GM10266 (cell line): ENCODE data around the gene PCDH17.
A peak's percentile ranks its signal among the peaks of the same experiment; 100 is the strongest.

Experiments
- DNase-seq: peaks from one replicate; pipeline ENCODE4 v3.0.0; 2012; ENCODE audit errors: extremely low spot score
- TF ChIP-seq, protein P1 (sequence below): IDR thresholded peaks from 2 replicates; pipeline ENCODE4 v1.5.1; 2012; ENCODE audit warnings: mild to moderate bottlenecking, low read depth; ENCODE audit not compliant: control insufficient read depth, insufficient read depth; ENCODE audit errors: missing control alignments

Gene PCDH17, protein sequence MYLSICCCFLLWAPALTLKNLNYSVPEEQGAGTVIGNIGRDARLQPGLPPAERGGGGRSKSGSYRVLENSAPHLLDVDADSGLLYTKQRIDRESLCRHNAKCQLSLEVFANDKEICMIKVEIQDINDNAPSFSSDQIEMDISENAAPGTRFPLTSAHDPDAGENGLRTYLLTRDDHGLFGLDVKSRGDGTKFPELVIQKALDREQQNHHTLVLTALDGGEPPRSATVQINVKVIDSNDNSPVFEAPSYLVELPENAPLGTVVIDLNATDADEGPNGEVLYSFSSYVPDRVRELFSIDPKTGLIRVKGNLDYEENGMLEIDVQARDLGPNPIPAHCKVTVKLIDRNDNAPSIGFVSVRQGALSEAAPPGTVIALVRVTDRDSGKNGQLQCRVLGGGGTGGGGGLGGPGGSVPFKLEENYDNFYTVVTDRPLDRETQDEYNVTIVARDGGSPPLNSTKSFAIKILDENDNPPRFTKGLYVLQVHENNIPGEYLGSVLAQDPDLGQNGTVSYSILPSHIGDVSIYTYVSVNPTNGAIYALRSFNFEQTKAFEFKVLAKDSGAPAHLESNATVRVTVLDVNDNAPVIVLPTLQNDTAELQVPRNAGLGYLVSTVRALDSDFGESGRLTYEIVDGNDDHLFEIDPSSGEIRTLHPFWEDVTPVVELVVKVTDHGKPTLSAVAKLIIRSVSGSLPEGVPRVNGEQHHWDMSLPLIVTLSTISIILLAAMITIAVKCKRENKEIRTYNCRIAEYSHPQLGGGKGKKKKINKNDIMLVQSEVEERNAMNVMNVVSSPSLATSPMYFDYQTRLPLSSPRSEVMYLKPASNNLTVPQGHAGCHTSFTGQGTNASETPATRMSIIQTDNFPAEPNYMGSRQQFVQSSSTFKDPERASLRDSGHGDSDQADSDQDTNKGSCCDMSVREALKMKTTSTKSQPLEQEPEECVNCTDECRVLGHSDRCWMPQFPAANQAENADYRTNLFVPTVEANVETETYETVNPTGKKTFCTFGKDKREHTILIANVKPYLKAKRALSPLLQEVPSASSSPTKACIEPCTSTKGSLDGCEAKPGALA (N-terminal part only)

DNA sequence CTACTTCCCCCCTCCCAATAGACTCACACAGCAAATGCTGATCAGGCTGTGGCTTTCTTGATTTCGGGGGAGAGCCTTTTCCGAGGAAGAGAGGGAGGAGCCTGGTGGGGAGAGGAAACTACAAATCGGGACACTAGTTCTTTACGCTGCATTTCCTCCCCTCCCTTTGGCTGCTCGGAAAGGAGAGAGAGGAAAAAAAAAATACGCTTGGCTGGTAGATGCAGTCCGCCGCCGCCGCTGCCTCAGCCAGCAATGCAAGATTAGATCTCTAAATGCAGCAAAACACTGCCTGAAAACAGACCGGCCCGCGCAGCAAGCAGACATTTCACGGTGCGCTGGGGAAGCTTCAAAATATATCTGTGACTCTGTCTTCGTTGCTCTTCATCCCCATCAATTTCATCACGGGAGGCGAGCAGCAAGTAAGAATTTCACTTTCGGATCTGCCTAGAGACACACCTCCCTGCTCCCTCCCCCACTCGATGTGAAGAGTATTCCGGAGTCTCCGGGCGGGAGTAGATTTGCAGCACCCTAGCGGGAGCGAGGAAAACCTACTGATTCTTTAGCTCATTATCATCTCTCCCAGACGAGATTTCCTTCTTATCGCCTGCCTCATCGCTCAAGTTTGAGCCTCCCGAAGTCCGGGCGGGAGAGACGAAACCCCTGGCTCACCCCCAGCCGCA lies at the start of gene PCDH17:
PCDH17 (plus strand) TSS at position 149 of the 680 bp plus-strand sequence. CDS start 803 bp downstream, outside the sequence.
- DNase-seq: peak; percentile 17
- TF ChIP-seq, protein P1, sequence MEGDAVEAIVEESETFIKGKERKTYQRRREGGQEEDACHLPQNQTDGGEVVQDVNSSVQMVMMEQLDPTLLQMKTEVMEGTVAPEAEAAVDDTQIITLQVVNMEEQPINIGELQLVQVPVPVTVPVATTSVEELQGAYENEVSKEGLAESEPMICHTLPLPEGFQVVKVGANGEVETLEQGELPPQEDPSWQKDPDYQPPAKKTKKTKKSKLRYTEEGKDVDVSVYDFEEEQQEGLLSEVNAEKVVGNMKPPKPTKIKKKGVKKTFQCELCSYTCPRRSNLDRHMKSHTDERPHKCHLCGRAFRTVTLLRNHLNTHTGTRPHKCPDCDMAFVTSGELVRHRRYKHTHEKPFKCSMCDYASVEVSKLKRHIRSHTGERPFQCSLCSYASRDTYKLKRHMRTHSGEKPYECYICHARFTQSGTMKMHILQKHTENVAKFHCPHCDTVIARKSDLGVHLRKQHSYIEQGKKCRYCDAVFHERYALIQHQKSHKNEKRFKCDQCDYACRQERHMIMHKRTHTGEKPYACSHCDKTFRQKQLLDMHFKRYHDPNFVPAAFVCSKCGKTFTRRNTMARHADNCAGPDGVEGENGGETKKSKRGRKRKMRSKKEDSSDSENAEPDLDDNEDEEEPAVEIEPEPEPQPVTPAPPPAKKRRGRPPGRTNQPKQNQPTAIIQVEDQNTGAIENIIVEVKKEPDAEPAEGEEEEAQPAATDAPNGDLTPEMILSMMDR: no peak

DNA sequence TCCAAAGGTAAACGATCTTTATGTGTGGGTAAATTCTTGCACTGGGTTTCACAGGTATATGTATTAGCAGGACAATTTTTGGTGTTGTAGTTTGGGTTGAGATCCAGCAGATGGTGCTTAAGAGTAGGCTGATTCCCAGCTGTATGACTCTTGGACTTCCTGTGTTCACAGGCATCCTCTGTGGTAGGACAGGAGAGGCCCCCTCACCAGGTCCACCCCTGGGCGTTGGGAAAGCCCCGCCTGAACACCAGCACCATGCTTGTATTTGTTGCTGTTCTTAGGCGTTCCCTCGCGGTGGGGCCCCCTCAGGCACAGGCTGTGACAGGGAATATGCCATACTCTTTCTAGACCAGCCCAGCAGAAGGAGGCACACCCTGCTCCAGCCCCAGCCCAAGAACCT lies 49.5 kb upstream of the PCDH17 start:
- TF ChIP-seq, protein P1: no peak
- DNase-seq: peak; percentile 2

DNA sequence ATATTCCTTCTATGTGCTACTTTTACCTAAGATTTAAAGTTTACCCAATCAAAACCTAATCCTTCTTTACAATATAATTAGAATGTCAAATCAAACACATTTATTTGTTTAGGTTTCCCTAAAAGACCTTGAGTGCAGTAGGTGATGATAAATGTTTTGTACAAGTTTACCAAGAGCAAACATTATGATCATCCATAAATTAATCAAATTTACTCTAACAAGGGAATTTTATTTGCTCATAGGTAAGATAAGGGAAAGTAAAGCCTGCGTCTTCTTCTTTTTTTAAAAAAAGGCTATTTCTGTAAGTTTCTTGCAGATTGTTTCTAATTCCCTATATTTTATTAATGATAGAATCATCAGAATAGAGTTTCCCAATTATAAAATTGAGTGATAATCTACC lies 48.0 kb upstream of the PCDH17 start:
- TF ChIP-seq, protein P1: no peak
- no peak for DNase-seq

DNA sequence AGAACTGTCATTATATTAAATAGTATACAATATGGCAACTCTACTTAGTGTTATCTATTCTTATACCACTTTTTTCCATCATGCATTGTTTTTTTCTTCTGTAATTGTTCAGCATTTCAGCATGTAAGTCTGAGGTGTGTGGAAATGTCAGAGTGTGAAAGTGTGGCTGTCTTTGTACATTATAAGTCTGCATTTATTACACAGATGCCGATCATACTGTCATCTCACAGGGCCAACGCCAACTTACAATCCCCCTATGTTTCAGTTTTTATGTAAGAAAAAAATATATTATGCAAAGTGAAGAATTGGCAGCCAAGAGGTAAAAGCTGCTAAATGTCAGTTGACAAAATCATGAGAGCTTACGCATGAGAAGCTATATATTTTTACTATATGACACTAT lies 42.9 kb upstream of the PCDH17 start:
- TF ChIP-seq, protein P1: no peak
- DNase-seq: no peak

DNA sequence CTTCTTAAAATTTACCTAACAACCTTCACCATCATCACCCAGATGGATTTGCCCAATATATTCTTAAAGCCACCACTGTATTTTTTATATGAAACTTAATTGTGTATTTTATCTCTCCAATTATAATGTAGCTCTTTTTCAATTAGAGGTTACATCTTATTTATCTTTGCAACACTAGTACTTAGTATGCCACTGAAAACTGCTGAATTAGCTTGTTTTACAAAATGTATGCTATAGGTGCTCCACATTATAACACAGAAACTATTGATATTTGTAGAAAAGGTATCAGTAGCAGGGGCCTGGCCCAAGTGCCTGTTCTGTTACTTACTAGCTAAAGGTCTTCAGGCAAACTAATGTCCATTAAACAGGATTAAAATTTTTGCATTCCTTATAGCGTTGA lies 35.8 kb upstream of the PCDH17 start:
- TF ChIP-seq, protein P1: no peak
- DNase-seq: no peak

DNA sequence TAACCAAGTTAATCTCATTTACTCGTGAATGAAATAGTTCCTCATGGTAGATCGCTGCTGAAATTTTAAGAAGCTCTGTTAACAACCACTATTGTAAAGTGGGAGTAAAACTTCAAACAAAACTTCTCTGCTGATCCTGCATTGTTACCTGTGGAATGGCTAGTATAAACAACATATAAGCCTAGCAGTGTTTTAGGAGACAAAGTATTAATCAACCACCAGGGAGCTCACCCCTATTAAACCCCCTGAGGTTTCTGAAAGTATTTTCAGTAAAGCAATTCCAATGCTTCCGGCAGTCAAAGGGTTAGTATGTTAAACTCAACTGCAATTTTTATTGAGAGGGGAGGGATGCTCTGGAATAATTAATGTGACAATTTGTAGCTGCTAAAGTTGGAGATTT lies 30.0 kb upstream of the PCDH17 start:
- DNase-seq: no peak
- TF ChIP-seq, protein P1: no peak
